ENCODE results near the gene BET1L. TPM values are rescaled to one million over a fixed set of nuclear protein-coding genes. Genes with fewer than 3 reads are reported as not detected.

Gene BET1L
- total and polyA plus RNA-seq, 10 of the 15 experiments (the other 5 are each of a cell fraction or from before 2014, with no cell fraction given) = 6.7 to 55.4 (median 39.7) TPM

GRCh38 chr11:208181-208916, 1.1 kb upstream of the BET1L start (continued):
- TF ChIP-seq ZBTB11 (CRISPR knock-in tag; IDR thresholded peaks at IDR 0.05) = no peak
- TF ChIP-seq, protein P1, sequence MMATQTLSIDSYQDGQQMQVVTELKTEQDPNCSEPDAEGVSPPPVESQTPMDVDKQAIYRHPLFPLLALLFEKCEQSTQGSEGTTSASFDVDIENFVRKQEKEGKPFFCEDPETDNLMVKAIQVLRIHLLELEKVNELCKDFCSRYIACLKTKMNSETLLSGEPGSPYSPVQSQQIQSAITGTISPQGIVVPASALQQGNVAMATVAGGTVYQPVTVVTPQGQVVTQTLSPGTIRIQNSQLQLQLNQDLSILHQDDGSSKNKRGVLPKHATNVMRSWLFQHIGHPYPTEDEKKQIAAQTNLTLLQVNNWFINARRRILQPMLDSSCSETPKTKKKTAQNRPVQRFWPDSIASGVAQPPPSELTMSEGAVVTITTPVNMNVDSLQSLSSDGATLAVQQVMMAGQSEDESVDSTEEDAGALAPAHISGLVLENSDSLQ (IDR thresholded peaks at IDR 0.05) = 0 out of 2 replicates have a peak, but pooled peaks have one; percentile 4
- TF ChIP-seq DPF2 (IDR thresholded peaks at IDR 0.05) = peak; percentile 15; the same call in 1 of the 2 replicates
- TF ChIP-seq TCF3 (IDR thresholded peaks at IDR 0.05; ENCODE audit: borderline replicate concordance, insufficient read depth, low read depth, low read length) = no peak
- TF ChIP-seq CEBPZ (IDR thresholded peaks at IDR 0.05; ENCODE audit: low read depth, low read length) = no peak
- no peak; the same call in 1 of the 2 replicates for TF ChIP-seq POLR2AphosphoS2 (IDR thresholded peaks at IDR 0.05; ENCODE audit: low read depth, low read length)
- TF ChIP-seq SUPT20H (IDR thresholded peaks at IDR 0.05; ENCODE audit: borderline replicate concordance, control insufficient read depth, low read depth, low read length) = no peak
- no peak for TF ChIP-seq ZBTB4 (CRISPR knock-in tag; IDR thresholded peaks at IDR 0.05)
- TF ChIP-seq, protein P2, sequence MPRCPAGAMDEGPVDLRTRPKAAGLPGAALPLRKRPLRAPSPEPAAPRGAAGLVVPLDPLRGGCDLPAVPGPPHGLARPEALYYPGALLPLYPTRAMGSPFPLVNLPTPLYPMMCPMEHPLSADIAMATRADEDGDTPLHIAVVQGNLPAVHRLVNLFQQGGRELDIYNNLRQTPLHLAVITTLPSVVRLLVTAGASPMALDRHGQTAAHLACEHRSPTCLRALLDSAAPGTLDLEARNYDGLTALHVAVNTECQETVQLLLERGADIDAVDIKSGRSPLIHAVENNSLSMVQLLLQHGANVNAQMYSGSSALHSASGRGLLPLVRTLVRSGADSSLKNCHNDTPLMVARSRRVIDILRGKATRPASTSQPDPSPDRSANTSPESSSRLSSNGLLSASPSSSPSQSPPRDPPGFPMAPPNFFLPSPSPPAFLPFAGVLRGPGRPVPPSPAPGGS (IDR thresholded peaks at IDR 0.05; ENCODE audit: borderline replicate concordance, insufficient read depth, low read depth, low read length, poor library complexity, severe bottlenecking) = peak; percentile 29
- TF ChIP-seq ZNF274 (IDR thresholded peaks at IDR 0.05; ENCODE audit: insufficient read depth, insufficient read length) = no peak
- TF ChIP-seq, protein P3, sequence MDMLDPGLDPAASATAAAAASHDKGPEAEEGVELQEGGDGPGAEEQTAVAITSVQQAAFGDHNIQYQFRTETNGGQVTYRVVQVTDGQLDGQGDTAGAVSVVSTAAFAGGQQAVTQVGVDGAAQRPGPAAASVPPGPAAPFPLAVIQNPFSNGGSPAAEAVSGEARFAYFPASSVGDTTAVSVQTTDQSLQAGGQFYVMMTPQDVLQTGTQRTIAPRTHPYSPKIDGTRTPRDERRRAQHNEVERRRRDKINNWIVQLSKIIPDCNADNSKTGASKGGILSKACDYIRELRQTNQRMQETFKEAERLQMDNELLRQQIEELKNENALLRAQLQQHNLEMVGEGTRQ (IDR thresholded peaks at IDR 0.05; ENCODE audit: borderline replicate concordance, low read depth, low read length) = no peak
- no peak for TF ChIP-seq SMAD5 (IDR thresholded peaks at IDR 0.05; ENCODE audit: low read depth)
- TF ChIP-seq KAT2A (conservative IDR thresholded peaks at IDR 0.05; ENCODE audit: control insufficient read depth, low read depth, low read length) = no peak
- no peak for TF ChIP-seq JUND (IDR thresholded peaks at IDR 0.05; ENCODE audit: low read depth, low read length)

Data from GM12878 (cell line).